H1 (cell line): ENCODE data around the gene PRKAR2B. TPM values are rescaled to one million over a fixed set of nuclear protein-coding genes. Genes with fewer than 3 reads are reported as not detected.

ENCODE experiments used
- ATF2 ChIP-seq: IDR thresholded peaks from 2 replicates; pipeline ENCODE4 v1.6.1; 2012; ENCODE audit warnings: low read length, inconsistent platforms
- EGR1 ChIP-seq: IDR thresholded peaks from 2 replicates; pipeline ENCODE4 v1.6.1; 2011; ENCODE audit warnings: low read depth, low read length, borderline replicate concordance
- SP4 ChIP-seq: IDR thresholded peaks from 2 replicates; pipeline ENCODE4 v1.6.1; 2012; ENCODE audit warnings: low read length, inconsistent platforms
- polyA plus RNA-seq, 7 experiments: library from polyadenylated mRNA; depleted of rRNA in 3 of 7; stranded (reverse) in 5 of 7; unstranded in 2 of 7; fragments of >200 nt in 5 of 7; fragments of 200-250 nt in 2 of 7; gene quantifications; 1 replicate in 5 of 7; 2 replicates in 1 of 7; 4 replicates in 1 of 7; pipeline versions ENCODE4 v1.2.1 to v1.2.3, GENCODE V29; 2011 to 2013; ENCODE audit warnings: missing spikeins in 2 of 7, mixed read lengths in 2 of 7
- total RNA-seq: library from RNA; stranded (reverse); fragmentation: NEBNext Ultra II Directional; extraction: Animal tissue kit (Norgen Biotek cat#: 25700); gene quantifications from 2 replicates; pipeline ENCODE4 v1.2.1, GENCODE V29; 2021
- TF ChIP-seq, protein P1 (sequence below): IDR thresholded peaks from 2 replicates; pipeline ENCODE4 v1.6.1; 2011; ENCODE audit warnings: low read length, improper control_type of control experiment

The PRKAR2B gene
- total and polyA plus RNA-seq, 2 of the 8 experiments (the other 6 are each of a cell fraction or from before 2014, with no cell fraction given): 10.4 to 37.0 TPM

- TF ChIP-seq, protein P1, sequence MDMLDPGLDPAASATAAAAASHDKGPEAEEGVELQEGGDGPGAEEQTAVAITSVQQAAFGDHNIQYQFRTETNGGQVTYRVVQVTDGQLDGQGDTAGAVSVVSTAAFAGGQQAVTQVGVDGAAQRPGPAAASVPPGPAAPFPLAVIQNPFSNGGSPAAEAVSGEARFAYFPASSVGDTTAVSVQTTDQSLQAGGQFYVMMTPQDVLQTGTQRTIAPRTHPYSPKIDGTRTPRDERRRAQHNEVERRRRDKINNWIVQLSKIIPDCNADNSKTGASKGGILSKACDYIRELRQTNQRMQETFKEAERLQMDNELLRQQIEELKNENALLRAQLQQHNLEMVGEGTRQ: no peak
- TF ChIP-seq EGR1: no peak
- no peak for TF ChIP-seq SP4
- TF ChIP-seq ATF2: no peak
Observed at GRCh38 chr7:107113866-107114265, 69.4 kb downstream of the PRKAR2B start (continued).
